Upper lobe of left lung (tissue), 6 donors: Measurements from ENCODE around the gene RNF213. TPM values are rescaled to one million over a fixed set of nuclear protein-coding genes. Genes with fewer than 3 reads are reported as not detected.

ENCODE experiments used
- ATAC-seq, 2 donors: fragments of 200-7000 bp; cut with Tn5 transposase; one replicate each; pipeline ENCODE4 v1.9.1; 2022; ENCODE audit warnings: mild to moderate bottlenecking in 2 of 2, moderate library complexity in 2 of 2; ENCODE audit not compliant: low FRiP score in 2 of 2
- DNase-seq, 2 donors: peaks; one replicate each; pipeline ENCODE4 v3.0.0-alpha.2; 2019 to 2020
- H3K27ac ChIP-seq, 4 donors: fragments of 200-600 bp; sonication (generic); one replicate each; pipeline ENCODE4 v1.5.1; 2016 to 2019
- H3K27me3 ChIP-seq, 4 donors: fragments of 200-600 bp; sonication (generic); one replicate each; pipeline ENCODE4 v1.5.1; 2017 to 2019
- H3K36me3 ChIP-seq, 4 donors: fragments of 200-600 bp; sonication (generic); one replicate each; pipeline ENCODE4 v1.5.1; 2016 to 2019
- H3K4me1 ChIP-seq, 4 donors: fragments of 200-600 bp; sonication (generic); one replicate each; pipeline ENCODE4 v1.5.1; 2018 to 2019
- H3K4me3 ChIP-seq, 4 donors: fragments of 200-600 bp; sonication (generic); one replicate each; pipeline ENCODE4 v1.5.1; 2017 to 2019; ENCODE audit warnings: mild to moderate bottlenecking in 2 of 4, moderate library complexity in 1 of 4
- H3K9me3 ChIP-seq, 4 donors: fragments of 200-600 bp; sonication (generic); one replicate each; pipeline ENCODE4 v1.5.1; 2018 to 2019
- EP300 ChIP-seq, 4 donors: sonication (generic); formaldehyde crosslinking; IDR thresholded peaks; one replicate each; pipeline ENCODE4 v1.5.1; 2017; ENCODE audit warnings: antibody characterized with exemption in 4 of 4, control low read depth in 2 of 4
- POLR2A ChIP-seq, 4 donors: fragments of 450-650 bp; IDR thresholded peaks; one replicate each; pipeline ENCODE4 v1.5.1; 2016 to 2017; ENCODE audit warnings: antibody characterized with exemption in 4 of 4, mild to moderate bottlenecking in 2 of 4
- POLR2AphosphoS5 ChIP-seq, 2 donors: sonication (generic); formaldehyde crosslinking; IDR thresholded peaks; one replicate each; pipeline ENCODE4 v1.5.1; 2017; ENCODE audit warnings: antibody characterized with exemption in 2 of 2
- WGBS, 2 donors: methylation state at CpG; one replicate each; pipeline ENCODE4 v1.1.5; 2017 to 2018; 5-methylcytosine and 5-hydroxymethylcytosine counted together
- total RNA-seq, 6 donors: library from RNA; depleted of rRNA in 4 of 6; stranded (reverse); fragments of >200 nt in 4 of 6; gene quantifications; one replicate each; pipeline versions ENCODE4 v1.1.0 to v1.2.1, GENCODE V29; 2016 to 2021
- TF ChIP-seq, protein P1 (sequence below), 6 experiments: fragments of 450-650 bp in 4 of 6; fragments of 200-600 bp in 2 of 6; sonication (generic) in 2 of 6; IDR thresholded peaks; one replicate each; pipeline ENCODE4 v1.5.1; 2016 to 2019; ENCODE audit warnings: antibody characterized with exemption in 6 of 6
- donor health status: DM: no; HTN: no; CAD: no; lungs with moderate emphysema.
- donor health status: DM: no; HTN: yes; CAD: no; lungs with severe emphysema.

Gene RNF213
- total RNA-seq, 6 donors from 2014 or later = 135 to 619 (median 207) TPM

DNA sequence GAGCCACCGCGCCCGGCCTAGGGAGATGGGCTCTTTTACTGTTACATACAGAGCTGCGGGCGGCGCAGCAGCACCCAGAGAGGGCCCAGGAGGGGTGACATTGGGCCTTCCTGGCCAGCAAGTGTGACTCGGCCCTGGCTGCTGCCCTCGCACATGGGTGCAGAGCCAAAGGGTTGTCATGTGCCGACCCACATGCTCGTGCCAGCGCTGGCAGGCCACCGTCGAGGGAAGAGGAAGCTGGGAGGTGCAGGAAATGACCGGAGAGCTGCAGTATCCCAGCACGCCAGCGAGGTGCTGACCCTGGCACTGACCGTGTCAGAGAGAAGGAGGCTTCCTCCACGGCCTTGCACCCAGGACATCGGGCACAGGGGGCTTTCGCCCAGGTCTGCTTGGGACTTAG, 162.3 kb downstream of the RNF213 start:
- peak overlapping the region in 1 of 4 donors; percentile 11 for H3K27ac ChIP-seq
- H3K4me3 ChIP-seq = no peak overlapping the region
- WGBS, 2 donors = 63 to 97% methylated on average over 6 to 20 of the region's 20 CpGs
- ATAC-seq = peak in 1 of 2 donors; percentile 3
- peaks cover 5 to 16% (median 14%) of the 10 kb centered on the region in 4 donors for H3K4me1 ChIP-seq
- TF ChIP-seq POLR2A (IDR thresholded peaks at IDR 0.05) = no peak
- TF ChIP-seq POLR2AphosphoS5 (IDR thresholded peaks at IDR 0.05) = no peak
- no peak for TF ChIP-seq EP300 (IDR thresholded peaks at IDR 0.05)
- TF ChIP-seq, protein P1, sequence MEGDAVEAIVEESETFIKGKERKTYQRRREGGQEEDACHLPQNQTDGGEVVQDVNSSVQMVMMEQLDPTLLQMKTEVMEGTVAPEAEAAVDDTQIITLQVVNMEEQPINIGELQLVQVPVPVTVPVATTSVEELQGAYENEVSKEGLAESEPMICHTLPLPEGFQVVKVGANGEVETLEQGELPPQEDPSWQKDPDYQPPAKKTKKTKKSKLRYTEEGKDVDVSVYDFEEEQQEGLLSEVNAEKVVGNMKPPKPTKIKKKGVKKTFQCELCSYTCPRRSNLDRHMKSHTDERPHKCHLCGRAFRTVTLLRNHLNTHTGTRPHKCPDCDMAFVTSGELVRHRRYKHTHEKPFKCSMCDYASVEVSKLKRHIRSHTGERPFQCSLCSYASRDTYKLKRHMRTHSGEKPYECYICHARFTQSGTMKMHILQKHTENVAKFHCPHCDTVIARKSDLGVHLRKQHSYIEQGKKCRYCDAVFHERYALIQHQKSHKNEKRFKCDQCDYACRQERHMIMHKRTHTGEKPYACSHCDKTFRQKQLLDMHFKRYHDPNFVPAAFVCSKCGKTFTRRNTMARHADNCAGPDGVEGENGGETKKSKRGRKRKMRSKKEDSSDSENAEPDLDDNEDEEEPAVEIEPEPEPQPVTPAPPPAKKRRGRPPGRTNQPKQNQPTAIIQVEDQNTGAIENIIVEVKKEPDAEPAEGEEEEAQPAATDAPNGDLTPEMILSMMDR (IDR thresholded peaks at IDR 0.05) = no peak
- no peaks in the 10 kb centered on the region for H3K9me3 ChIP-seq
- no peak for DNase-seq
- H3K27me3 ChIP-seq = no peaks in the 10 kb centered on the region
- peaks cover 0 to 20% (median 4%) of the 10 kb centered on the region in 4 donors for H3K36me3 ChIP-seq

DNA sequence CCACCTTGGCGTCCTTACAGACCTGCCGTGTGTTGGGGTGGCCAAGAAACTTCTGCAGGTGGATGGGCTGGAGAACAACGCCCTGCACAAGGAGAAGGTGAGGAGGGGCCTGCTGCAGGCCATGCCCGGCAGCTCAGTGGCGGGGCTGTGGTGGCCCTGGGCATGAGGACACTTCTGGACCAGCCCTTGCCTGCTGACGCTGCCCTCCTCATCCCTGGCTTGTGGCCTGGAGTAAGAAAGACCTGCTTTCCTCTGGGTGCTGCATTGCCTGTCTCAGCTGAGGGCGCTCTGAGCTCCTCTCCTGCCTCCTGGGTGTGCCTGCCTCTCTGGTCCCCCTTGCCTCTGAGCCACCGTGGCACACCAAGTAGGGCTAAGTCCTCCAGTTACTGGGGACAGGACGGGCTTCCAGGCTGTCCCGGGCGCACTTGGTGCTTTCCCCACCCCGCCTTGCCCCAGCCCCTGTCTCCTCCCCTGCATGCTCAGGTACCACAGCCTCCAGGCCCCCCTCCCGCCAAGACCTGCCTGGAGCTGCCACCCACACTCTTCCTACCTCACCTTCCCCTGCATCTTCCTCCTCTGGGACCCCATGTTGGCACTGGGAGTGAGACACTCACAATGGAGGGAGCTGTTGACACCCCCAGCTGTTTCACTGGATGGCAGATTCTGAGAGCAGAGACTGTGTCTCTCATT, 163.0 kb downstream of the RNF213 start:
- H3K4me3 ChIP-seq = no peak overlapping the region
- DNase-seq = no peak
- peaks cover 0 to 16% (median 3%) of the 10 kb centered on the region in 4 donors for H3K36me3 ChIP-seq
- TF ChIP-seq POLR2AphosphoS5 (IDR thresholded peaks at IDR 0.05) = no peak
- peak overlapping the region in 1 of 4 donors; percentile 11 for H3K27ac ChIP-seq
- H3K9me3 ChIP-seq = no peaks in the 10 kb centered on the region
- peaks cover 5 to 15% (median 12%) of the 10 kb centered on the region in 4 donors for H3K4me1 ChIP-seq
- no peaks in the 10 kb centered on the region for H3K27me3 ChIP-seq
- no peak for ATAC-seq
- WGBS, 2 donors = 40 to 86% methylated on average over 1 to 13 of the region's 13 CpGs

DNA sequence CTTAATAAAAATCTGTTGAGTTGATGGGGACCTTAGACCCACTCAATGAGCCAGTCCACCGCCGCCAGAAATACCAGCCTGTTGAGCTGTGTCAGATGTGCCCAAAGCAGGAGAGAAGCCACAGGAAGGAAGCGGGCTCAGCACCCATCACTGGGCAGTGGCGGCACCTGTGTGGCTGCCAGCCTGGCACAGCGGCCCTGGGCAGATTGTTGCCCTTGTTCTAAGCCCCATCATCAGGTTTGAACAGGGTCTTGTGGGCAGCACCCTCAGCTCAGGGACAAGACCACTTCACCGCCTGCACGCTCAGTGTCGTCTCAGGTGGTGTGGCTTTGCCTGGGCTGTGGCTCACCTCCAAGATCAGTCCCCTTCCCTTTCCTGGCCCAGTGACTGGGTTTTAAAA, 163.6 kb downstream of the RNF213 start:
- ATAC-seq = no peak
- DNase-seq = no peak
- 51 to 76% methylated on average over 5 to 8 of the region's 8 CpGs for WGBS, 2 donors

DNA sequence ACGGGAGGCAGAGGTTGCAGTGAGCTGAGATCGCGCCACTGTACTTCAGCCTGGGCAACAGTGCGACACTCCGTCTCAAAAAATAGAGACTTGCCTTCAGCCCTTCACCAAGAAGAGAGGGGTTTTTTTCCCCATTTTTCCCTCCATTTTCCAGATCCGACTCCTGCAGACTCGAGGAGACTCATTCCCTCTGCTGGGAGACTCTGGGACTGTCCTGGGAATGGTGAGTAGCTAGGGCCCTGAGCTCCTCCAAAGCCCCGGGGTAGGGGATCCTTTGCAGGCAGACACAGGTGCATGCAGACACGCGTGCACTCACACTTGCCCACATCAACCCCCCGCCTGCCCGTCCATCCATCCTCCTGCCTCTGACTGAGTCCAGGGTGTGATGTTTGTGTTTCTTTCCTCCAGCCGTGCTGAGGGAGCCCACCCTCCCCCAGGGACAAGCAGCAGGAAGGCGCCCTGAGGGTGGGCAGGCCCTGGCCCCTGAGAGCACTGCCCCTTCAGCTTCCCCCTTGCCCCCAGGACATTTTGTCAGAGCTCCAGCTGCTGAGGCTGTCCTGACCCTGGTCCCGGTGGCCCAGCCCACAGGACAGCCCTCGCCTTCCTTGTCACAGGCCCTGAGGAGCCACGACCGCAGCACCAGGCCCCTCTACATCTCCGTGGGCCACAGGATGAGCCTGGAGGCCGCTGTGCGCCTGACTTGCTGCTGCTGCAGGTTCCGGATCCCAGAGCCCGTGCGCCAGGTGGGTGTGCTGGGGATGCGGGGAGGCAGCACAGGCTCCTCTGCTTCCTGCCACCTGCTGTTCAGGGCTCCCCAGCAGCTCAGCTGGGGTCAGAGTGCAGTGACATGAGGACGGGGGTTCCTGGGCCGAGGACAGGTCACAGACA, 164.5 kb downstream of the RNF213 start:
- no peaks in the 10 kb centered on the region for H3K27me3 ChIP-seq
- H3K4me3 ChIP-seq = no peak overlapping the region
- peaks cover 0 to 17% (median 9%) of the 10 kb centered on the region in 4 donors for H3K36me3 ChIP-seq
- ATAC-seq (no peak), DNase-seq (no peak)
- 85 to 91% methylated on average over 13 to 19 of the region's 27 CpGs for WGBS, 2 donors
- no peak overlapping the region for H3K27ac ChIP-seq
- TF ChIP-seq POLR2AphosphoS5 (IDR thresholded peaks at IDR 0.05) (no peak), EP300 (IDR thresholded peaks at IDR 0.05) (no peak), POLR2A (IDR thresholded peaks at IDR 0.05) (no peak)
- TF ChIP-seq, protein P1 (IDR thresholded peaks at IDR 0.05) = no peak
- peaks cover 5 to 15% (median 11%) of the 10 kb centered on the region in 4 donors for H3K4me1 ChIP-seq
- H3K9me3 ChIP-seq = no peaks in the 10 kb centered on the region

More for the DNA sequence above, 163.6 kb downstream of the RNF213 start:
- Histone ChIP-seq H3K4me1 (peaks cover 5 to 15% (median 11%) of the 10 kb centered on the region in 4 donors), H3K27ac (no peak overlapping the region), H3K4me3 (no peak overlapping the region), H3K27me3 (no peaks in the 10 kb centered on the region), H3K36me3 (peaks cover 0 to 18% (median 4%) of the 10 kb centered on the region in 4 donors), H3K9me3 (no peaks in the 10 kb centered on the region)
- TF ChIP-seq POLR2AphosphoS5 (IDR thresholded peaks at IDR 0.05) (no peak), EP300 (IDR thresholded peaks at IDR 0.05) (no peak), POLR2A (IDR thresholded peaks at IDR 0.05) (no peak)
- TF ChIP-seq, protein P1 (IDR thresholded peaks at IDR 0.05) = no peak

DNA sequence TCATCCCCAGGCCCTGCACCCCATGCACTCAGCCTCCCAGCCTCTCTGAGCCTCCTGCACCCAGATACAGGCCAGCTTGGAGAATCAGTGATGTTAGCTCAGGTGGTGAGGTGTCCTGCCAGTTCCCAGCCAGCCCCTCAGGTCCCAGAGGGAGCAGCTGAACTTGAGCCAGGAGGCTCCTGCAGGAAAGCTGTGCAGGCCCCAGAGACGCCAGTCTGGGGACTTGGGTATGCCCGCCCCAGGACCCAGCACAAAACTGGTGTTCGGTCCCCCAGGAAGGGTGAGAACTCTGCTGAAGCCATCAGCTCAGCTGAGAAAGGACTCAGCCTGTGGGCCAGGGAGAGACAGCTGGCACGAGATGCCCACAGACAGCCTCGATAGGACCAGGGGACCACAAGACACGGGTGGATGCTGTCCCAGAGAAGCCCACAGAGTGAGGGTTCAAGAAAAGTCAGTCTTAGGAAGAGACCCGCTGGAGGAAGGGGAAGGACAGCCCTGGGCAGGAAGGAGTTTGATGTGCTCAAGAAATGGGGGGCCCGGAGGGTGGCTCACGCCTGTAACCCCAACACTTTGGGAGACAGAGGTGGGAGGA, 165.3 kb downstream of the RNF213 start:
- TF ChIP-seq, protein P1 (IDR thresholded peaks at IDR 0.05) = no peak
- TF ChIP-seq POLR2AphosphoS5 (IDR thresholded peaks at IDR 0.05) (no peak), POLR2A (IDR thresholded peaks at IDR 0.05) (no peak), EP300 (IDR thresholded peaks at IDR 0.05) (no peak)
- H3K4me1 ChIP-seq = peaks cover 5 to 15% (median 11%) of the 10 kb centered on the region in 4 donors
- no peak for ATAC-seq
- no peak overlapping the region for H3K27ac ChIP-seq
- no peaks in the 10 kb centered on the region for H3K27me3 ChIP-seq
- peaks cover 0 to 18% (median 10%) of the 10 kb centered on the region in 4 donors for H3K36me3 ChIP-seq
- 88 to 91% methylated on average over 9 of the region's 9 CpGs for WGBS, 2 donors
- H3K9me3 ChIP-seq = no peaks in the 10 kb centered on the region
- no peak overlapping the region for H3K4me3 ChIP-seq
- no peak for DNase-seq
